HG03025 (cell line): ENCODE measurements around the gene RAB37.

Experiments used
- ATAC-seq: cut with Tn5 transposase; IDR thresholded peaks from one replicate; pipeline ENCODE4 v1.9.1; 2021; ENCODE audit warnings: mild to moderate bottlenecking, moderate library complexity; ENCODE audit not compliant: unreplicated experiment, low FRiP score

Gene RAB37

GRCh38 chr17:74728033-74728701, 8.9 kb upstream of the RAB37 start:
- no peak for ATAC-seq

DNA sequence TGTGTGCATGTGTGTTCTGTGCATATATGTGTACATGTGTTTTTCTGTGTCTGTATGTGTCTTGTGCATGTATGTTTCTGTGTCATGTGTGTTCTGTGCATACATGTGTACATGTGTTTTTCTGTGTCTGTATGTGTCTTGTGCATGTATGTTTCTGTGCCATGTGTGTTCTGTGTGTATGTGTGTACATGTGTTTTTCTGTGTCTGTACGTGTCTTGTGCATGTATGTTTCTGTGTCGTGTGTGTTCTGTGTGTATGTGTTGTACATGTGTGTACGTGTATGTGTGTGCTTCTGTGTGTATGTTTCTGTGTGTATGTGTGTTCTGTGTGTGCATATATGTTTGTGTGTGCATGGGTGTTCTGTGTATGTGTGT, 8.4 kb upstream of the RAB37 start:
- no peak for ATAC-seq

DNA sequence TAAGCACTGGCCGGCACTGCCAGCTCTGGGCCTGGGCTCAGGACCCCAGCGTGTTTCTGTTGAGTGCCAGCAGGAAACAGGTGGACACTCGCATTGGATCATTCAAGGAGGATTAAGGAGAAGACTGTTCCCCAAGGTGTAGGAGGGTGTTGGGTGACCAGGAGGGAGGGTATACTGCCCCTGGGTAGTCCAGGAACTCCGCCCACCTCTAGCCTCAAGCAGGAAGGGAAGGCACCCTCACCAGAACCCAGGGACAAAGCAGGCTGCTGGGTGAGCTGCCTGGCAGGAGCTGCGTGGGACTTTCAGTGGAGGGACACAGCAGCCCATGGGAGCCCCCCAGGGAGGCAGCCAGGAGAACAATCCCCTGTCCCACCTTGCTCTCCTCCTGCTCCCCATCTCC, 7.7 kb upstream of the RAB37 start:
- ATAC-seq = no peak

DNA sequence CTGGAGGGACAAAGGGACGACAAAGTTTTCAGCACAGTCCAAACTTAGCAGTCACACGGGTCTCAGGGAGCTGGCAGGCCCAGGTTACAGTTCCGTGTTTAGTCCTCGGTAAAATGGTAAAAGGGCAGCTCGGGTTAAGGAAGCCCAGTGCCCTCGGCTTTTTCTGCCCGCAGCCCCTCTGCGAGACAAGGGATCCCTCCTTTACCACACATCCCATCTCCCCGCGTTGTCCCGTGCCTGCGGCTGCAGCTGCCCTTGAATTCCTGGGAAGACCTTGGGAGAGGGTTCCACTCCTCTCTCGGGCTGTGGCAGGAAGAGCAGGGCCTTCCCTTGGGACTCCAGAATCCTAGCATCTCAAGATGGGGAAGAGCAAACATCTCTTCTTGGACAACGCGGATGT, 7.2 kb upstream of the RAB37 start:
- no peak for ATAC-seq

- ATAC-seq = no peak
Measured at GRCh38 chr17:74730491-74731346, 6.3 kb upstream of the RAB37 start.

- no peak for ATAC-seq
Measured at GRCh38 chr17:74731347-74731605, 5.8 kb upstream of the RAB37 start.

GRCh38 chr17:74732042-74732867, 4.8 kb upstream of the RAB37 start:
- ATAC-seq = no peak

DNA sequence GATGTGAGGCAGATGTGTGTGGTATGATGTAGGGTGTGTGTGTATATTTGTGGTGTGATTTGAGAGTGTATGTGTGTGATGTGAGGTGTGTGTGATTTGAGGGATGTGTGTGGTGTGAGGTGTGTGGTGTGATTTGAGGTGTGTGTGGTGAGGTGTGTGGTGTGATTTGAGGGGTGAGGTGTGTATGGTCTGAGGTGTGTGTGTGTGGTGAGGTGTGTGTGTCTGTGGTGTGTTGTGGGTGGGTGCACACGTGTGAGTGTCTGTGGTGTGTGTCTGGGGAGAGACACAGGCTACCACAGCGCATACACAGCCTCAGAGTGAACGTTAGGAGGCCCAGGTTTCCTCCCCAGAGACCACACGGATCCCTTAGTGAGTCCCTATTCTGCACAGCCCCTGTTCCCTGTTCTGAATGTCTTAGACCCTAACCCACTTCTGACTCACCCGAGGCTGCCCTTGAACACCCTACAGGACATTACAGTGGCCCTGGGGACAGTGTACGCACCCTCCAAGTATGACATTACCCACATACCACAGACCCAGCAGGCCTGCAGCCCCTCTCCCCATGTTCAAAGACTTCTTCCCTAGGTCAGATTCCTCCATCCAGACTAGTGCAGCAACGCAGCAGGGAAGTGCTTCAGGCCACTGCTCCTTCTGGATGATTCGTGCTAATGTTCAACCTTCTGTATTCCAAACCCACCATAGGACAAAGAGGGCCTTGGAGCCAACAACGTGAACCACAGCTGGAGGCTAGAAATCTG, 3.5 kb upstream of the RAB37 start:
- ATAC-seq = no peak

GRCh38 chr17:74734256-74734655, 2.8 kb upstream of the RAB37 start:
- ATAC-seq = no peak

DNA sequence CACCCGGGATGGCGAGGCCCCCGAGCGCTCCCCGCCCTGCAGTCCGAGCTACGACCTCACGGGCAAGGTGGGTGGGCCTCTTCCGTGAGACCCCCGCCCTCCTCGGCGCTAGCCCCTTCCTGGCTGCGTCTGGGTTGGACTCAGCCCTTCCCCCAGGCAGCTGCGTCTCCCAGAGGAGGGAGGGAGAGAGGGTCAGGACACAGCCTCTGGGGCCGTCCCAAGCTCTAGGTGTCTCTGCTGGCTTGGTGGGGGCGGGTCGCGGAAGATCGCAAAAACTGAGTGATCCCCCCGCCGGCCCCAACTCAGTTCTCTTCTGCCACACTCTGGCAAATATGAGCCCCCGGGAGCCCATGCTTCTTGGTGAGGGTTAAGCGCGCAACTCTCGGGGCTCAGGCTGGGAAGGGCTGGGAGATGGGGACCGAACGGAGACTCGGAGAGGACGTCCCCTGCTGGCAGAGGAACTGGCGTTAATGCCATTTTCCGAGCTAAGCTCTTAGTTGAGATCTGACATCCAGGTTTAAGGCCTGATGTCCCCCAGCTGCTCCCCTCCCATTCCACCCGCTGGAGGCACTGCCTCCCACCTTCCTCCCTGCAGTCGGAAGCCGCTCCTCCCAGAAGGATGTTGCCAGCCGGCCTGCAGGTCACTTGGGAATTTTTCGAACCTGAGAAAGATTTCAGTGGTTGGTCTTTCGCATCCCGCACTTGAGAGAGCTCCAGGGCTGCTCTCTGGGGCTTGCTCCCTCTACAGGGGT, 419 bp downstream of the RAB37 start:
- no peak for ATAC-seq

DNA sequence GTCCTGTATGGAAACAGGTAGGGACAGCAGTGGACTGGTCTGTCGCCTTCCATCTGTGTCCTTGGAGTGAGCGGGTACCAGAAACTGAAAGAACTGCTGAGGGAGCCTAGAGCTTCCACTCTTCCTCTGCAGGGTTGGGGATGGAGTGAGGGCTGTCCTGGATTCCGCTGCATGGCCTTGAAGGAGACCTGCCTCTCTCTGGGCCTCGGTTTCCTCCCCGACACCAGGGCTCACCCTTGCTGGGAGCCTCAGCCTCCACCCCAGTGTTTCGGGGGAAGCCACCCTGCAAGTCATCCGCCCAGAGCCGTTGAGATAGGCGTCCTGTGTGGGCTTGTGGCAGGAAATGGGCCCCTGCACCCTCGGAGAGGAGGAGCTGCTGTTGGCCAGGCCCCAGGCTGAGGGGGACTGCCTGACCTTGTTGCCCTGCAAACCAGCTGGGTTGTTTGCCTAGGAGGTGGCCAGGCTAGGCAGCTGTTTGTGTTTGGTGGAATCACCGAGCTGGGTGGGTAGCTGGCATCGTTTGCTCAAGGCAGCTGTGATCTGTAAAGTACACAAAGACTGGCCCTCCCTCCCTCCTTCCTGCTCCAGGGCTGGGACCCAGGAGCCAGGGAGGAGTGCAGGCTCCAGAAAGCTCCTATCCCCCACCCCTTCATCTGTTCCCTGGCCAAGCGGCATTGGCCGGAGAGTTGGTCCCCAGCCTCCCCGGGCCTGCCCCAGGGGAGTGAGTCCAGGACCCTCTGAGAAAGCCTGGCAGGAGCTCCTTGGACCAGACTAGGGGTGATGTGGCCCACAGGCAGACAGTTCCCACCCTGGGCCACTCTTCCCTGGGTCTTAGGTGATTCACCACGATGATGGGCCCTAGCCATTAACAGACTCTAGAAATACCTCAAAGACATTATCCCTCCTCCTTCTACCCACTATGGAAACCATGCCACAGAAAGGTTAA, 1.3 kb downstream of the RAB37 start:
- no peak for ATAC-seq

GRCh38 chr17:74739227-74739831, 2.3 kb downstream of the RAB37 start:
- ATAC-seq = no peak

DNA sequence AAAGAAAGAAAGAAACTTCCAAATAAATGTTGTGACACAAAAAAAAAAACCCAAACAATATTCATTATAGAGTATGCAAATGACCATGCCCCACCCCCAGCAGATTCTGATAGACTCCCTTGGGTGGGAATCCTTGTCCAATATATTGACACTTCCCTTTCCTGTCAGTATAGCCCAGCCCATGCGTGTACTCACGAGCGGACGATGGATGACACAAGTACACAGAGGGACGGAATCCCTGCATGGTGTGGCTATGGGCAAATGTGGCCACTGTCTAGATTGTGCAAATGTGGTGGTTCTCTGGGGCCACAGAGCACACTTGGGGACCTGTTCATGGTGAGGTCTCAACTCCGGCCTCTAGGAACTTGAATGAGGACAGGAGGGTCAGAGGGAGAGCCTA, 3.1 kb downstream of the RAB37 start:
- no peak for ATAC-seq

DNA sequence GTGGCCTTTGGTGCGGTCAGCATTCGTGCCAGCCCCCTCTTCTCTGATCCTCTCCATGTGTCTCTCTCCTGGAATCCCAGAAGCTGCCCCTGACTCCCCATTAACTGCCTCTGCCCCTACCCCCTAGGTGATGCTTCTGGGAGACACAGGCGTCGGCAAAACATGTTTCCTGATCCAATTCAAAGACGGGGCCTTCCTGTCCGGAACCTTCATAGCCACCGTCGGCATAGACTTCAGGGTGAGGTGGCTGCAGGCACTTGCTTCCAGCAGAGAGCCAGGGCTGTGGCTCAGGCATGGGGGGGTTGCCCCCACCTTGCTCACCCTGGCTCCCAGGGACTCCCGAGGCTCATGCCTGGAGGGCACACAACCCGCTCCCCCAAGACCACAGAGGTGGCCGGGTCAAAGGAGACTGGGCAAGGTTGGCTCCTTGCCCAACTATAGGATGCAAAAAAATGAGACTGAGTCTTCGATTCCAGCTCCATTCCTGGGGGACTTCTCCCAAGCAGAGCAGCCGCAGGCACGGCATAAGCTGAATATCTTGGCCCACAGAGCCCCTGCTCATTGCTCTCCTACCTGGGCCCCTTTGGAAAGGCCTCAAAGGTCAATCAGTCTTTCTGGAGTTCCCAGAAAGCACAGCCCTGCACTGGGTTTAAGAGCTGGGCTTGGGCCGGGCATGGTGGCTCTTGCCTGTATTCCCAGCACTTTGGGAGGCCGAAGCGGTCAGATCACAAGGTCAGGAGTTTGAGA, 3.8 kb downstream of the RAB37 start:
- no peak for ATAC-seq

DNA sequence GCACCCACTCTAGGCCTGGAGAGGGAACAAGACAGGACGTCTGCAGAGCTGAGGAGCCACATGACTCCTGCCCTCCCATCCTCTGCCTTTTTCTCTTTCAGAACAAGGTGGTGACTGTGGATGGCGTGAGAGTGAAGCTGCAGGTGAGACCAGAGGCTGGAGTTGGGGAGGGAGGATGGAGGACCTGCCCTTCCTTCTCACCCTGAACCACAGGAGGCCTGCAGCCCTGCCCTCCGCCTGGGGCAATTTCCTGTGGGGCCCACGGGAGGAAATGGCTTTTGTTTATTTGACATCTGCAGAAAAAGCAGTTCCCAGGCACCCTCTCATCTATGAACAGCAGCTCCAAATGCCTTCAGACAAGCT, 5.1 kb downstream of the RAB37 start:
- ATAC-seq = no peak

- ATAC-seq = no peak
Measured at GRCh38 chr17:74742978-74743545, 6.0 kb downstream of the RAB37 start.

DNA sequence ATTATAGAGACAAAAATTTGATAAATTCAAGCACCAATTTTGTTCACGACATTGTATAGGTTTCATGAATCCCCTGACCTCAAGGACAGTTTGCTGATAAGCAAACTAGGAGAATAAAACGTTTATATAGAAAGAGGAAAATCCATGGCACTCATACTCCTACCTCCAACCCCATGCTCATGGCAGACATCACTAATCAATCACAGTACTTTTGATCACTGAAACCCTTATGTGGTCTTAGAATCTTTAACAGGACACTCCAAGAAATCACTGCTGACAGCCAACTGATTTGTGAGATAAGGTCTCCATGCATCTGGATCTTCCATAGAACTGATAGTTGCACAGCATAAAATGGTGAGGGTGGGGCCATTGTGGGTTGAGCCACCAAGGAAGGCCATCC, 6.7 kb downstream of the RAB37 start:
- no peak for ATAC-seq

GRCh38 chr17:74744349-74744713, 7.3 kb downstream of the RAB37 start:
- no peak for ATAC-seq
